ENCODE data around the gene MRPL20. TPM values are rescaled to one million over a fixed set of nuclear protein-coding genes. Genes with fewer than 3 reads are reported as not detected.

MRPL20 gene
- total and polyA plus RNA-seq, 2 donors (not counting 3 experiments of a cell fraction or from before 2014, with no cell fraction given) = 134 to 152 TPM

DNA sequence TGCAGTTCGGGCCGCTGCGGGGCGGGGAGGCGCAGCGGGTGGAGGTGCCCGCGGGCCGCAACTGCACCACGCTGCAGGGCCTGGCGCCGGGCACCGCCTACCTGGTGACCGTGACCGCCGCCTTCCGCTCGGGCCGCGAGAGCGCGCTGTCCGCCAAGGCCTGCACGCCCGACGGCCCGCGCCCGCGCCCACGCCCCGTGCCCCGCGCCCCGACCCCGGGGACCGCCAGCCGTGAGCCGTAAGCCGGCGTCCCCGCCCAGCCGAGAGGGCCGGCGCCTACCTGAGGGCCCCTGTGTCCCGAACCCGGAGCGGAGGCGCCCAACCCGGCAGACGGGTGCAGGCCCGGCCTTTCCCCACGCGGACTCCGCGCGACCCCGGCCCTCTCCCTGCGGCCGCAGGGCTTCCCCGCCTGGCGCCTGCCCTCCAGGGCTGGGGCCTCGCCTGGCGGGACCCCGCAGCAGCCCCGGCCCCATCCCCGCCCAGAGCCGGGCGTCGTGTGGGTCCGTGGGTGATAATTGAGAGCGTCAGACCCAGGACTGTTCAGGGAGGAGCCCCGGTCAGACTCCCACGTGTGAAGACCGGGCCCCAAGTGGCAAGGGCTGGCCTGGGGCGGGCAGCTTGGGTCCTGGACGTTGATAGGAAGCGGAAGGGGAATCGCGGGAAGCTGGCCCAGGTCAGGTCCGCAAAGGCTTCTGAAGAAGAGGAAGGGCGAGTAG lies 32.6 kb upstream of the MRPL20 start:
- dilution Hi-C loops (cut with MboI; ENCODE audit: extremely low pct_ligation_motif_present, low sequenced_read_pairs) (no loop called here), intact Hi-C loops (cut with micrococcal nuclease) (loop anchor here (2.0 kb wide), 1 partner anchor 65 kb away; the partner anchor contains the start of gene AURKAIP1)
- Histone ChIP-seq H3K9ac (replicated peaks; ENCODE audit: extremely low read depth, insufficient read depth, low read length) (no peak overlapping the region), H3K27me3 (ENCODE audit: control insufficient read depth in 2 of 2, insufficient read depth in 2 of 2, low read length in 2 of 2) (no peaks in the 10 kb centered on the region), H3K27ac (ENCODE audit: insufficient read depth, low read depth, low read length) (no peak overlapping the region), H2AFZ (ENCODE audit: low read depth, low read length) (no peak overlapping the region), H3K4me2 (ENCODE audit: insufficient read depth, low read length) (no peak overlapping the region), H3K4me1 (ENCODE audit: control insufficient read depth, extremely low read depth, insufficient read depth, low read length) (peaks cover 2% of the 10 kb centered on the region), H3K79me2 (ENCODE audit: control insufficient read depth, insufficient read depth, low read length) (no peaks in the 10 kb centered on the region), H4K20me1 (replicated peaks; ENCODE audit: control insufficient read depth, extremely low read depth, insufficient read depth, low read length) (no peaks in the 10 kb centered on the region), H3K9me3 (replicated peaks; ENCODE audit: control insufficient read depth, insufficient read depth, low read length) (no peaks in the 10 kb centered on the region), H3K9me1 (replicated peaks; ENCODE audit: control insufficient read depth, extremely low read depth, insufficient read depth, low read length) (no peaks in the 10 kb centered on the region), H3K4me3 (replicated peaks in 1 of 3; ENCODE audit: insufficient read depth in 1 of 3, low read depth in 1 of 3, low read length in 3 of 3) (no peak overlapping the region), H3K36me3 (ENCODE audit: control insufficient read depth in 2 of 2, extremely low read depth in 1 of 2, insufficient read depth in 2 of 2, low read length in 2 of 2) (no peaks in the 10 kb centered on the region)
- CTCF ChIA-PET = interaction anchor here (1.1 to 4.4 kb wide), 7 partner anchors 9 to 64 kb away, joined by 3 to 31 read pairs (median 13); partner anchors contain the start of genes ANKRD65, AURKAIP1, CCNL2 and MRPL20
- TF ChIP-seq MAX (IDR thresholded peaks at IDR 0.05; ENCODE audit: insufficient read depth, insufficient read length) = no peak
- no peak for TF ChIP-seq FOS (IDR thresholded peaks at IDR 0.05; ENCODE audit: borderline replicate concordance, insufficient read depth, low read length)
- TF ChIP-seq MYC (IDR thresholded peaks at IDR 0.05; ENCODE audit: low read depth, low read length) = no peak
- no peak for TF ChIP-seq POLR2A (IDR thresholded peaks at IDR 0.05; ENCODE audit: low read depth, low read length)
- no peak for TF ChIP-seq POLR2AphosphoS5 (IDR thresholded peaks at IDR 0.05; ENCODE audit: insufficient read depth, low read depth, low read length)
- TF ChIP-seq CTCF (IDR thresholded peaks at IDR 0.05; ENCODE audit: extremely low read depth in 1 of 2, insufficient read depth in 1 of 2, low read depth in 1 of 2, low read length in 2 of 2) = no peak
- no peak for TF ChIP-seq GATA2 (IDR thresholded peaks at IDR 0.05; ENCODE audit: insufficient read depth, insufficient read length, low read depth, low read length)
- no peak for TF ChIP-seq JUN (IDR thresholded peaks at IDR 0.05; ENCODE audit: borderline replicate concordance, insufficient read depth, insufficient read length, low read depth)
- no peak for TF ChIP-seq EZH2 (IDR thresholded peaks at IDR 0.05; ENCODE audit: borderline replicate concordance, low read depth, low read length, severe bottlenecking)
- BruUV-seq (replicated peaks) = no TSS peak
- FAIRE-seq (no peak), DNase-seq (ENCODE audit: low read depth, low spot score) (no peak)
- POLR2A ChIA-PET = no interaction called here
